Heart left ventricle (tissue), 16 donors: ENCODE results near the gene BICDL2. TPM values are rescaled to one million over a fixed set of nuclear protein-coding genes. Genes with fewer than 3 reads are reported as not detected.
A peak's percentile ranks its signal among the peaks of the same experiment; 100 is the strongest.

ENCODE experiments used
- ATAC-seq, 4 donors: fragments of 200-7000 bp; cut with Tn5 transposase; one replicate each; pipeline ENCODE4 v1.9.1; 2020 to 2022; ENCODE audit warnings: moderate library complexity in 4 of 4, mild to moderate bottlenecking in 3 of 4, moderate number of reproducible peaks in 1 of 4
- DNase-seq, 5 donors: peaks; one replicate each; pipeline ENCODE4 v3.0.0-alpha.2; 2020
- H3K27ac ChIP-seq, 12 donors: fragments of 200-600 bp; sonication (generic) in 4 of 12; one replicate each; pipeline versions ENCODE4 v1.5.0 to v1.8.0; 2016 to 2022; ENCODE audit warnings: mild to moderate bottlenecking in 2 of 12
- H3K27me3 ChIP-seq, 9 donors: fragments of 200-600 bp; sonication (generic) in 2 of 9; one replicate each; pipeline versions ENCODE4 v1.5.1 to v1.8.0; 2016 to 2022; ENCODE audit warnings: mild to moderate bottlenecking in 3 of 9
- H3K36me3 ChIP-seq, 9 donors: fragments of 200-600 bp; sonication (generic) in 2 of 9; one replicate each; pipeline versions ENCODE4 v1.5.0 to v1.8.0; 2018 to 2022; ENCODE audit warnings: mild to moderate bottlenecking in 2 of 9
- H3K4me1 ChIP-seq, 12 donors: fragments of 200-600 bp; sonication (generic) in 4 of 12; one replicate each; pipeline versions ENCODE4 v1.5.0 to v1.8.0; 2016 to 2022; ENCODE audit warnings: mild to moderate bottlenecking in 3 of 12
- H3K4me3 ChIP-seq, 12 donors: fragments of 200-600 bp; sonication (generic) in 4 of 12; one replicate each; pipeline versions ENCODE4 v1.5.0 to v1.8.0; 2017 to 2022; ENCODE audit warnings: mild to moderate bottlenecking in 9 of 12, moderate library complexity in 4 of 12
- H3K9me3 ChIP-seq, 12 donors: fragments of 200-600 bp; sonication (generic) in 4 of 12; one replicate each; pipeline versions ENCODE4 v1.5.0 to v1.8.0; 2016 to 2022; ENCODE audit warnings: mild to moderate bottlenecking in 1 of 12
- POLR2A ChIP-seq, 2 donors: fragments of 450-650 bp; IDR thresholded peaks; one replicate each; pipeline ENCODE4 v1.6.1; 2017; ENCODE audit warnings: antibody characterized with exemption in 2 of 2, mild to moderate bottlenecking in 2 of 2, moderate library complexity in 2 of 2
- WGBS, 4 donors: extraction: QIAGEN DNeasy Blood & Tissue Kit in 2 of 4; methylation state at CpG; one replicate each; pipeline versions ENCODE4 v1.1.5 to v1.1.7; 2013 to 2018; 5-methylcytosine and 5-hydroxymethylcytosine counted together
- intact Hi-C, 10 donors: fragments of 100-400 bp; cut with DNase I; formaldehyde crosslinking; loops; one replicate each; pipeline versions ENCODE4 v1.11.1 to v1.14.2; 2022
- polyA plus RNA-seq, 2 donors: library from polyadenylated mRNA; stranded (reverse); fragments of 200-250 nt; gene quantifications; one replicate each; pipeline ENCODE4 v1.2.3, GENCODE V29; 2013
- total RNA-seq, 9 donors: library from RNA; depleted of rRNA in 2 of 9; stranded (reverse); fragments of >200 nt in 2 of 9; fragmentation: NEBNext Ultra II Directional in 3 of 9; extraction: Animal tissue kit (Norgen Biotek cat#: 25700) in 3 of 9; gene quantifications; one replicate each; pipeline versions ENCODE4 v1.1.0 to v1.2.4, GENCODE V29; 2016 to 2023
- TF ChIP-seq, protein P1 (sequence below), 12 donors: fragments of 200-600 bp; sonication (generic) in 4 of 12; IDR thresholded peaks; one replicate each; pipeline versions ENCODE4 v1.5.0 to v1.8.0; 2018 to 2022; ENCODE audit warnings: antibody characterized with exemption in 12 of 12, mild to moderate bottlenecking in 5 of 12
- donor health status: ischemic (EF 13 %, LVEDD 7.1; RV severe dilation, severe dysfunction).
- donor health status: healthy with polysubstance abuse.
- donor health status: DM: no; HTN: yes; CAD: no.
- donor health status: DM: no; HTN: no; CAD: no.
- donor health status: ischemic (EF 25% LVEDD 6.9; RV normal size, moderate dysfunction).
- donor health status: ischemic (EF 25% LVEDD 5.7; RV mildly dilated, moderate dysfunction).
- donor health status: healthy.
- donor health status: DM: yes; HTN: yes; CAD: no.
- donor health status: ischemic (EF 35%, LVEDD 5.7; RV mildly dilated, moderate dysfunction).
- donor health status: nonischemic (EF 11% LVEDD 7.7; RV severe dilation, severe dysfunction).
- donor health status: DM: yes; HTN: yes; CAD: no.
- donor health status: PGD.
- donor health status: ischemic (EF 29% LVEDD 5.4; RV normal size, mild dysfunction).
- donor health status: nonischemic (EF 23%, LVEDD 6.1; RV moderate dilation, normal function).

Gene BICDL2
- total and polyA plus RNA-seq, 11 donors, result 0.07 TPM; not detected in 10

- peaks cover 0 to 23% (median 19%) of the 10 kb centered on the region in 9 donors for H3K36me3 ChIP-seq
- peaks cover 13 to 65% (median 44%) of the 10 kb centered on the region in 12 donors for H3K4me1 ChIP-seq
- peaks cover 0 to 6% (median 2%) of the 10 kb centered on the region in 9 donors for H3K27me3 ChIP-seq
- intact Hi-C loops, result no loop called here
- H3K4me3 ChIP-seq, result peak within 1 kb of the TSS; percentile 42 to 99 (median 76)
- no peaks in the 10 kb centered on the region for H3K9me3 ChIP-seq
- ATAC-seq (peak; percentile 65 to 82 (median 81)), DNase-seq (peak; percentile 95 to 99 (median 98))
- 1% methylated on average over 52 to 69 of the region's 69 CpGs for WGBS, 4 donors
- TF ChIP-seq POLR2A (IDR thresholded peaks at IDR 0.05), result peak in 1 of 2 donors; percentile 75
- TF ChIP-seq, protein P1, sequence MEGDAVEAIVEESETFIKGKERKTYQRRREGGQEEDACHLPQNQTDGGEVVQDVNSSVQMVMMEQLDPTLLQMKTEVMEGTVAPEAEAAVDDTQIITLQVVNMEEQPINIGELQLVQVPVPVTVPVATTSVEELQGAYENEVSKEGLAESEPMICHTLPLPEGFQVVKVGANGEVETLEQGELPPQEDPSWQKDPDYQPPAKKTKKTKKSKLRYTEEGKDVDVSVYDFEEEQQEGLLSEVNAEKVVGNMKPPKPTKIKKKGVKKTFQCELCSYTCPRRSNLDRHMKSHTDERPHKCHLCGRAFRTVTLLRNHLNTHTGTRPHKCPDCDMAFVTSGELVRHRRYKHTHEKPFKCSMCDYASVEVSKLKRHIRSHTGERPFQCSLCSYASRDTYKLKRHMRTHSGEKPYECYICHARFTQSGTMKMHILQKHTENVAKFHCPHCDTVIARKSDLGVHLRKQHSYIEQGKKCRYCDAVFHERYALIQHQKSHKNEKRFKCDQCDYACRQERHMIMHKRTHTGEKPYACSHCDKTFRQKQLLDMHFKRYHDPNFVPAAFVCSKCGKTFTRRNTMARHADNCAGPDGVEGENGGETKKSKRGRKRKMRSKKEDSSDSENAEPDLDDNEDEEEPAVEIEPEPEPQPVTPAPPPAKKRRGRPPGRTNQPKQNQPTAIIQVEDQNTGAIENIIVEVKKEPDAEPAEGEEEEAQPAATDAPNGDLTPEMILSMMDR (IDR thresholded peaks at IDR 0.05), result peak in 1 of 12 donors; percentile 10
- H3K27ac ChIP-seq, result peak within 1 kb of the TSS; percentile 82 to 100 (median 96)
These were observed 12.9 kb downstream of the BICDL2 start, which contains the start of the genes HCFC1R1 and THOC6 for GRCh38 chr16:3023669-3024478. TSS of gene HCFC1R1 (minus strand) at chr16:3023942. CDS start at chr16:3023941, 1 bp downstream. TSS of gene THOC6 (plus strand) at chr16:3024035. CDS start at chr16:3024327, 292 bp downstream.

DNA sequence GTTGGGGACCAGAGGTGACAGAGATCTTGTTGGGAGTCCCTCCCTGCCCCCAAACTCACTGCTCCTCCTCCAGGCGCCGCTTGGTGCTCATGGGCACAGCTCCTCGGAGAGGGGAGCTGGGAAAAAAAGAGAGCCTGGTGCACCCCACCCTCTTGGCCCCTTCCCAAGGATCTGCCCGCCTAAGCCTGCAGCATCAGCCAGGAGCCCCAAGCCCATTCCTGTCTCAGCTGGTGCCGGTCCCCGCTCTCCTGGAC, 13.4 kb downstream of the BICDL2 start:
- Histone ChIP-seq H3K36me3 (peaks cover 0 to 23% (median 19%) of the 10 kb centered on the region in 9 donors), H3K27me3 (peaks cover 0 to 7% (median 5%) of the 10 kb centered on the region in 9 donors), H3K27ac (peak overlapping the region; percentile 82 to 100 (median 96)), H3K4me1 (peaks cover 13 to 62% (median 42%) of the 10 kb centered on the region in 12 donors), H3K9me3 (no peaks in the 10 kb centered on the region), H3K4me3 (peak overlapping the region; percentile 42 to 99 (median 76))
- ATAC-seq, result peak in 2 of 4 donors; percentile 0 to 1
- 10 to 32% (median 17%) methylated on average over 4 to 6 of the region's 6 CpGs for WGBS, 4 donors
- no peak for TF ChIP-seq POLR2A (IDR thresholded peaks at IDR 0.05)
- TF ChIP-seq, protein P1 (IDR thresholded peaks at IDR 0.05), result no peak
- intact Hi-C loops, result no loop called here
- peak in 4 of 5 donors; percentile 57 to 80 (median 71) for DNase-seq

DNA sequence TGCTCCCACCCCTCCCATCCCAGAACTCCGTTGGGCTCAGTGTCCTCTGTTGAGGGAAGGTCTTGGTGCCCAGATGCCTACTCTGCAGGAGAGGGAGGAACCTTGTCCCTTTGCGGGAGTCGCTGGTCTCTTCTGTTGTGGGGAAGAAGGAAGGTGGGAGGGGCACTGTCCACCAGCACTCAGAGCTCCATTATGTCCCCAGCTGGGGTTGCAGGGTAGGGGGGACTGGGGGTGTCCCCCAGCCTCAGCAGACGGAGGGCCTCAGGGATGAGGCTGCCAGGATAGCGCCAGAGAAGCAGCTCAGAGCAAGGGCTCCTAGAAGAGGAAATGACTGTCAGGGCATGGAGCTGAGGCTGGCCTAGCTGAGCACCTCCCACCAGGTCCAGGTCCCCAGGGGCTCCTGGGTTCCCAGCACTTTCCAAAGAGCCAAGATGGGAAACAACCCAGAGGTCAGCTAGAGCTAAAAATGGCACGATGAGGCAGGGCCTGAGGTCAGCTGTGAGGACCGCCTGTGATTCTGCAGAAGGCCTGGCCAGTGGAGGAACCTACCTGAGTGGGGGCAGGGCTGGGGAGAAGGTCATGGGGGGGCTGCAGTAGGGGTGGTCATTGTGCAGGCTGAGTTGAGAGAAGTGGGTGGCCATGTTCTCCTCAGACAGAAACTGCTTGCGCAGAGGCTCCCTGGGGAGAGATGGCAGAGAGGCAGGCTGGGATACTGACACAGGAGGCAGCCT, 13.9 kb downstream of the BICDL2 start:
- Histone ChIP-seq H3K4me1 (peaks cover 13 to 62% (median 44%) of the 10 kb centered on the region in 12 donors), H3K27me3 (peaks cover 4 to 11% (median 9%) of the 10 kb centered on the region in 9 donors), H3K27ac (peak overlapping the region; percentile 82 to 100 (median 96)), H3K4me3 (peak overlapping the region; percentile 42 to 99 (median 76)), H3K36me3 (peaks cover 0 to 23% (median 19%) of the 10 kb centered on the region in 9 donors), H3K9me3 (no peaks in the 10 kb centered on the region)
- intact Hi-C loops, result no loop called here
- ATAC-seq (peak in 2 of 4 donors; percentile 1 to 2), DNase-seq (peak in 4 of 5 donors; percentile 67 to 77 (median 74))
- 15 to 27% (median 27%) methylated on average over 6 to 8 of the region's 8 CpGs for WGBS, 4 donors
- TF ChIP-seq, protein P1 (IDR thresholded peaks at IDR 0.05), result no peak
- TF ChIP-seq POLR2A (IDR thresholded peaks at IDR 0.05), result no peak
